WI38 (cell line): ENCODE data around the gene LHFPL6.

Source experiments
- H3K4me3 ChIP-seq: 2 replicates; pipeline ENCODE4 v1.5.1; 2011; ENCODE audit warnings: low read depth, mild to moderate bottlenecking, control low read depth, low read length
- CTCF ChIP-seq: IDR thresholded peaks from 2 replicates; pipeline ENCODE4 v1.5.1; 2012; ENCODE audit warnings: low read depth, mild to moderate bottlenecking, control low read depth, low read length

Gene LHFPL6

GRCh38 chr13:39571502-39572092 is 31.4 kb downstream of the LHFPL6 start:
- TF ChIP-seq CTCF, result no peak
- H3K4me3 ChIP-seq, result no peak overlapping the region

- TF ChIP-seq CTCF, result no peak
- no peak overlapping the region for H3K4me3 ChIP-seq
Measured at GRCh38 chr13:39567569-39567968, 35.4 kb downstream of the LHFPL6 start.

GRCh38 chr13:39566216-39566869 is 36.6 kb downstream of the LHFPL6 start:
- TF ChIP-seq CTCF, result no peak
- H3K4me3 ChIP-seq, result no peak overlapping the region

GRCh38 chr13:39565036-39565949 is 37.7 kb downstream of the LHFPL6 start:
- TF ChIP-seq CTCF, result no peak
- H3K4me3 ChIP-seq, result peak overlapping the region; percentile 45

- TF ChIP-seq CTCF, result no peak
- no peak overlapping the region for H3K4me3 ChIP-seq
Measured at GRCh38 chr13:39563470-39563735, 39.6 kb downstream of the LHFPL6 start.

GRCh38 chr13:39561971-39562370 is 41.0 kb downstream of the LHFPL6 start:
- no peak for TF ChIP-seq CTCF

GRCh38 chr13:39559847-39560246 is 43.1 kb downstream of the LHFPL6 start:
- H3K4me3 ChIP-seq, result no peak overlapping the region
- no peak for TF ChIP-seq CTCF

More at GRCh38 chr13:39561971-39562370, 41.0 kb downstream of the LHFPL6 start:
- H3K4me3 ChIP-seq, result no peak overlapping the region
